HK-2 (cell line): Measurements from ENCODE around the gene UBAC2.
"Not testable (repeated sequence)": the region's sequence is repeated elsewhere in the genome, so short reads cannot be mapped to it uniquely, and the experiment has no call there.

Experiments
- DNase-seq: peaks from one replicate; pipeline ENCODE4 v3.0.0-alpha.2; 2018; ENCODE audit not compliant: unreplicated experiment

The UBAC2 gene

GRCh38 chr13:99214232-99214631, 13.6 kb downstream of the UBAC2 start:
- DNase-seq: no peak

GRCh38 chr13:99214731-99215130, 14.1 kb downstream of the UBAC2 start:
- no peak for DNase-seq

GRCh38 chr13:99215184-99215830, 14.7 kb downstream of the UBAC2 start:
- DNase-seq: no peak

- DNase-seq: no peak
Observed at GRCh38 chr13:99217461-99218110, 16.9 kb downstream of the UBAC2 start.

- DNase-seq: no peak
Observed at GRCh38 chr13:99218126-99218525, 17.5 kb downstream of the UBAC2 start.

GRCh38 chr13:99218545-99218944, 17.9 kb downstream of the UBAC2 start:
- DNase-seq: no peak

- DNase-seq: no peak
Observed at GRCh38 chr13:99218969-99219368, 18.3 kb downstream of the UBAC2 start.

- no peak for DNase-seq
Observed at GRCh38 chr13:99220199-99220935, 19.7 kb downstream of the UBAC2 start.

GRCh38 chr13:99221567-99222239, 21.0 kb downstream of the UBAC2 start:
- DNase-seq: no peak

GRCh38 chr13:99223587-99223986, 22.9 kb downstream of the UBAC2 start:
- no peak for DNase-seq

GRCh38 chr13:99224021-99224420, 23.4 kb downstream of the UBAC2 start:
- DNase-seq: no peak

GRCh38 chr13:99225078-99225477, 24.4 kb downstream of the UBAC2 start:
- no peak for DNase-seq

GRCh38 chr13:99226513-99226912, 25.9 kb downstream of the UBAC2 start:
- no peak for DNase-seq

GRCh38 chr13:99227331-99227900, 26.8 kb downstream of the UBAC2 start:
- no peak for DNase-seq

- no peak for DNase-seq
Observed at GRCh38 chr13:99227909-99228688, 27.4 kb downstream of the UBAC2 start.

- peak; percentile 8 for DNase-seq
Observed at GRCh38 chr13:99228737-99229691, 28.4 kb downstream of the UBAC2 start.

- DNase-seq: not testable (repeated sequence)
Observed at GRCh38 chr13:99230588-99230987, 29.9 kb downstream of the UBAC2 start.

- DNase-seq: no peak
Observed at GRCh38 chr13:99230991-99231390, 30.3 kb downstream of the UBAC2 start.

GRCh38 chr13:99231721-99232120, 31.1 kb downstream of the UBAC2 start:
- no peak for DNase-seq
